GM03348 (cell line): ENCODE measurements around the gene CLEC4E.
"Not testable (repeated sequence)": the region's sequence is repeated elsewhere in the genome, so short reads cannot be mapped to it uniquely, and the experiment has no call there.

ENCODE experiments used
- DNase-seq: peaks from one replicate; pipeline ENCODE4 v3.0.0; 2012; ENCODE audit warnings: low spot score

The CLEC4E gene

GRCh38 chr12:8540831-8541230, at the start of gene CLEC4E:
Gene CLEC4E (minus strand): TSS chr12:8540905. CDS start chr12:8540797, 108 bp downstream.
- DNase-seq: not testable (repeated sequence)

- DNase-seq: no peak
Observed at GRCh38 chr12:8589679-8590078, 49.0 kb upstream of the CLEC4E start.

DNA sequence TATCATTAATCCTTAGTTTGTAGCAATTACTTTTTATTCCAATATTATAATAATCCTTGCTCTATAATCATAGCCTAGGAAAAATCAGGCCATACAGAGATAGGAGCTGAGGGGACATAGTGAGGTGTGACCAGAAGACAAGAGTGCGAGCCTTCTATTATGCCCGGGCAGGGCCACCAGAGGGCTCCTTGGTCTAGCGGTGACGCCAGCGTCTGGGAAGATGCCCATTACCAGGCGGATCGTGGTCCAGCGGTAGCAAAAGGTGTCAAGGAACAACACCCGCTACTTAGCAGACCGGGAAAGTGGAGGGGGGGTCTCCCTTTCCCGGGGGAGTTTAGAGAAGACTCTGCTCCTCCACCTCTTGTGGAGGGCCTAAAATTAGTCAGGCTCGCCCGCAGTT, 43.8 kb upstream of the CLEC4E start:
- not testable (repeated sequence) for DNase-seq

- no peak for DNase-seq
Observed at GRCh38 chr12:8584004-8584403, 43.3 kb upstream of the CLEC4E start.

DNA sequence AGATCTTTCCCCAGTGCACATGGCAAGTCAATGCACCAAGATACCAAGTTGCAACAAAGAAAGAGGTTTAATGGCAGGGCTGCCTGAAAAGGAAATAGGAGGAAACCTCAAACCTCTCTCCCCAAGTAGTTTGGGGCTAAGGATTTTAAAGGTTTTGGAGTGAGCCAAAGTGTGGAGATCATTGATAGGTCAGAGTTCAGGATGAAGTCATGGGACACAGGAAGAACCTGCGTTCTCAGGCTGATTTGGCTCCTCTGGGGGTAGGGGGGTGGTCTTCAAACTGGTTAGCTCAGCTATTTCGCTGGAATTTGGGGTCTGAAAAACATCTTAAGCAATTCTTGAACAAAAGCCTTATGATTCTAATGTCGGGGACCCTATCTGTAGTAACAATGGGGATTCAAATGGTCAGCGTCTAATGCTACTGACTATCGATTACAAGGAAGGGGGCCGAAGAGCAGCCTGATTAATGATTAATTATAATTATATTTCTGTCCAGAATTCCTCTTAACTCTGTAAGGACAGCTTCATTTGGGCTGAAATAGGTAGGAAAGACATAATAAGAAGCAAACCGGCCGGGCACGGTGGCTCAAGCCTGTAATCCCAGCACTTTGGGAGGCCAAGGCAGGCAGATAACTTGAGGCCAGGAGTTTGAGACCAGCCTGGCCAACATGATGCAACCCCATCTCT, 40.5 kb upstream of the CLEC4E start:
- no peak for DNase-seq

- DNase-seq: no peak
Observed at GRCh38 chr12:8577879-8578278, 37.2 kb upstream of the CLEC4E start.

GRCh38 chr12:8572507-8572906, 31.8 kb upstream of the CLEC4E start:
- no peak for DNase-seq

- DNase-seq: no peak
Observed at GRCh38 chr12:8566525-8566924, 25.8 kb upstream of the CLEC4E start.

GRCh38 chr12:8566052-8566451, 25.3 kb upstream of the CLEC4E start:
- not testable (repeated sequence) for DNase-seq

DNA sequence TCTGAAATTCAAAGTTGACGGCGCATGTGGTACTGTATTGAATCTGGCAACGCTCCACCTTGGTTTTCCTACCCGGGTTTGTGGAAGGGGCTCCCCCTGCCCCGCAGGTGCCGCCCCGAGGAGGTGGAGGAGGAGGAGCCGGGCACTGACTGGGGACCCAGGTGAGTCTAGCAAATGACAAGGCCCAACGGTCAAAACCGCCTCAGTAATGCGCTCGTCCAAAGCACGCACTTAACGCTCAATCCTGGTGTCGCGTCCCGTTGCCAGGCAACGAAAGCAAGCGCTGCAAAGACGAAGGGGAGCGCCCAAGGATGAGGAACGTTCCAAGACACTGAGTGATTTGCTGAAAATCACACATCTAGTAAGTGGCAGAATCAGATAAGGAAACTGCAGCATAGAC, 24.0 kb upstream of the CLEC4E start:
- no peak for DNase-seq

DNA sequence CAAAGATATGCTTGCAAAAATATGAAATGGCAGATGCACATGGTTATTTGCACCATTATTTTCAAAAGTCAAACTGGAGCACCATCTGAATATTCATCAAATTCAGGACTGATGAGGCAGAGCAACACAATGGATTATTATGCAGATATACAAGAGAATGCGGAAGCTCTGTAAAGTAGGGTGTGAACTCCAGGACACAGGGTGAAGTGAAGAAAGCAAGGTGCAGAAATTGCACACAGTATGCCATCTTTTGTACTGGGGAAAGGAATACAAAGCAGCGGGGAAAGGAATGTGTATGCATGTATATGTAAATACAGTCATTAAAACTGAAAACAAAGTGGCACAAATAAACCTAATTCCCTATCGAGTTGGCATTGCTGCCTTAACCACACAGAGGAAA, 22.7 kb upstream of the CLEC4E start:
- DNase-seq: no peak

GRCh38 chr12:8562310-8562709, 21.6 kb upstream of the CLEC4E start:
- DNase-seq: no peak

DNA sequence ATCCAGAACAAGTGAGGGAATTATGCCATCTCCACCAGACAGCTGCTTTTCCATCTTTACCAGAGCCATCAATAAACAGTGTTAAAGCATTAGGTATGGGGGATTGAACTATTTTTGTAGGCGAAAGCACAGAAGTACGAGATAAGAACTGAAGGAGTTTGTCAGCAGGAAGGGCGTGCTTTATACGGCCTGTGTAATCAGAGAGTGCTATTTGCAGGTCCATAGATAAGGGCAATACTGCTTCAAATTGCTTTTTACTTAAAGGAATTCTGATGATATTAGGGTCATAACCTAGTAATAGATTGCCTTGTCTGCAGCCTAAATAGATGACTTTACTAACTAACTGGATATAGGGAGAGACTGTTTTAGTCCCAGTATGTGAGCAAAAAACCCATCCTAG, 20.3 kb upstream of the CLEC4E start:
- no peak for DNase-seq

- no peak for DNase-seq
Observed at GRCh38 chr12:8559676-8560075, 19.0 kb upstream of the CLEC4E start.

DNA sequence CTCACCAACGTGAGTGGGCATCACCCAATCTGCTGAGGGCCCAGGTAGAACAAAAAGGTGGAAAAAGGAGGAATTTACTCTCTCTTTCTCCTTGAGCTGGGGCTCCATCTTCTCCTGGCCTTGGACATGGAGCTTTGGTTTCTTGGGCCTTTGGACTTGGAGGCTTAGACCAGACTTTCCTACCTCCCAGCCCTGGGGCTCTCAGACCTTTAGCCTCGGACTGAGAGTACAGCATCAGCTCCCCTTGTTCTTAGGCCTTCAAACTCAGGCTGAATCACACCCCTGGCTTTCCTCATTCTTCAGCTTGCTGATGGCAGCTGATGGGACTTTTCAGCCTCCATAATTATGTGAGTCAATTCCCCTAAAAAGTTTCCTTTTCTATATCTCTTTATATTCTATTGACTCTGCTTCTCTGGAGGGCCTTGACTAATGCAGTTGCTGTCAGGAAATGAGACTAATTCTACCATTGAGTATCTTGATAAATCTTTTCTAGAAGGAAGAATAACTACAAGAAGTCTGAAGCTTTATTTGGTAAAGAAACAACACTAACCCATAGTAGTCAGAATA, 15.9 kb upstream of the CLEC4E start:
- DNase-seq: no peak

DNA sequence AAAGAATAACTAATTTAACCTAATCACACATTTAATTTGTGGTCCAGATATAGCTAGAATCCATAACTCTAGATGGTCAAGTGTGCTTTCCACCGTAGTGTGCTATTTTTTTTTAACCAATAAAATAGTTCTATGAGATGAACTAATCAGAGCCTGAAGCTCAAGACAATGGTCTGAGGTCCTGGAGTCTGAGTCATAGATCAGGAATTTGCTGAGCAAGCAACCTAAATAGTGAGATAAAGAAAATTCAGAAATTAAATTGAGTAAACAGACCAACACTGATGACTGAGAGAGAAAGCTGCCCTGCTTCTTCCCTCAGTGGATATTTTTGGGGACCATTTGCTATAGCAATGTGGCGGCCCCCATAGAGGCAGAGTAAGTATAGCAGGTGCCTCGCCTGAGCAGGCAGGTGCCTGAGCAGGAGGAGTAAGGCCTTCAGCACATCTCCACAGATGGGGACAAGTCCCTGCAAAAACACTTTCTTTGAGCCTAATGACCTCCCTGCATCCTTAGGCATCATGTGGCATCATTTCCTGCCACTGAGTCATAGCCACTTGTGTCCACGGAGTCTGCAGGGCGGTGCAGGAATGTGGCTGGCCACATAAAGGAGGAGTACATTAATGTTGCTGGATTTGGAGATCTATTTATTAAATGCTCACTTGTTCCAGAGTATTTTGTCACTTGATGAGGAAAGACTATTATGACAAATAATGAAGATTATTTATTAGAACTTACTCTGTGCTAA, 13.9 kb upstream of the CLEC4E start:
- DNase-seq: peak; percentile 16

- no peak for DNase-seq
Observed at GRCh38 chr12:8553088-8553627, 12.5 kb upstream of the CLEC4E start.

DNA sequence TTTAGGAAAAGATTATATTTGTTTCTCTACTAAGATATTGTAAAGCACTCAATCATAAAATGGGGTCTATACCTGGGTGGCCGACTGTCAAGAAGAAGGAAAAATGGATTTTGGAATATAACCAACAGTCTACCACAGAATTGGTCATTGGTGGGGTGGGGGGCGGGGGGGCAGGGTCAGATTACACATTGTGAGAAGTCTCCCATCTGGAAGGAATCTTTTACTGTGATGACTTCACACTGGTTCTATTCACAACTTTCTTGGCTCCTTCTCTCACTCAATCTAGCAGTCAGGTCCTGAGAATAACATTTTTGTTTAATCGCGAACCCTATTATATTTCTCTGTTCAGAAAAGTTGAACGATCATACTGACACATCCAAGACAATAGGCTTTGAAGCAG, 8.7 kb upstream of the CLEC4E start:
- peak; percentile 8 for DNase-seq

DNA sequence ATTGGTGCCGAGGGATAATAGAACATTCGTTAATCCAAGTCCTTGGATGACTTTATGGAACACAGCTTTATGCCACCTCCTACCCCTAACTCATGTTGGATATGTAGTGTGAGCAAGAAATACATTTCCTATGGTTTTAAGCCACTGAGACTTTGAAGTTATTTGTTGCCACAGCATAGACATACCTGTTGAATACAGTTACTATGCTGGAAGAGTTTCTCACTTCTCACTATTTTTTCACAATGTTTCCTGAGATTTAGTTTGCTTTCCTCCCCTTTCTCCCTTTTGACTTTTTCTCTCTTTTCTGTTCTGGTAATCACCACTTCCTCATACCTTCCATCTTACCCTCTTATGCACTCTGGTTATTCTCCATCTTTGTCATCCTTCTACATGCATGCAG, 7.5 kb upstream of the CLEC4E start:
- no peak for DNase-seq

GRCh38 chr12:8547645-8548044, 6.9 kb upstream of the CLEC4E start:
- no peak for DNase-seq

DNA sequence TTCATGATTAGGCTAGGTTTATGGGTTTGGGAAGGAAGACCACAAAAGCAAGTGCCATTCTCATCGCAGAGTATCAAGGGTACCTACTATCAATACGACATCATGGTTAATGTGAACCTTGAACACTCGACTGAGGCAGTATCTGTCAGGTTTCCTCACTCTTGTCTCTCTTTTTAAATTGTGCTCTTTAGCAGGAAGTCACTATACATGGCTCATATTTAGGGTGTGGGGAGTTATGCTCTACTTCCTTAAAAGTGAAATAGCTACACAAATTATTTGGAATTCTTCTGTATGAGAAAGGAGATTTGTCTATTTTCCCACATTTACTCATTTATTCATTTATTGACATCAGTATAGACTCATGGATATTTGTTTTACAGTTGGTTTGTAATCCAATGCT, 5.9 kb upstream of the CLEC4E start:
- DNase-seq: no peak

DNA sequence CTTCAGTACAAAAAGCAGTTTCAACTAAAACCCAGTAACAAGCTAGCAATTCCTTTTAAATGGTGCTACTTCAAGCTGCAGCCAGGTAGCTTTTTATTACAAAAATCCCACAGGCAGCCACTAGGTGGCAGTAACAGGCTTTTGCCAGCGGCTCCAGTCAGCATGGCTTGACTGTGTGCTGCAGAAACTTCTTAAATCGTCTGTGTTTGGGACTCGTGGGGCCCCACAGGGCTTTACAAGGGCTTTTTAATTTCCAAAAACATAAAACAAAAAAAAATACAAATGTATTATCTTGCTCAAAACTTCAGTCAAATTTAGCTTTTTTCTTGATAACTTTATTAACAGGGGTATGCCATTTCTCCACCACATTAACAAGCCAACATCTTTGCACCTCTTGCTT, 3.6 kb upstream of the CLEC4E start:
- peak; percentile 75 for DNase-seq

- no peak for DNase-seq
Observed at GRCh38 chr12:8541562-8541961, 857 bp upstream of the CLEC4E start.
